Measurements from ENCODE around the gene CPA1. TPM values are rescaled to one million over a fixed set of nuclear protein-coding genes. Genes with fewer than 3 reads are reported as not detected.

CPA1 gene
- total and polyA plus RNA-seq, 7 donors: 0.18 to 4.6 (median 1.0) TPM

GRCh38 chr7:130337410-130337971 lies 42.8 kb upstream of the CPA1 start:
- TF ChIP-seq CTCF (IDR thresholded peaks at IDR 0.05): no peak
- ATAC-seq: no peak
- Histone ChIP-seq H3K27me3 (ENCODE audit: insufficient read depth in 3 of 3, low read length in 2 of 3) (no peaks in the 10 kb centered on the region), H3K27ac (no peak overlapping the region), H3K4me3 (no peak overlapping the region), H3K36me3 (ENCODE audit: insufficient read depth in 1 of 2, low read depth in 1 of 2) (no peaks in the 10 kb centered on the region), H3K4me1 (no peaks in the 10 kb centered on the region), H3K9me3 (peaks cover 8% of the 10 kb centered on the region)
- no peak for DNase-seq
- 81 to 84% (median 82%) methylated on average over 6 of the region's 6 CpGs for WGBS, 3 donors
- intact Hi-C loops (cut with DNase I): no loop called here

- Histone ChIP-seq H3K36me3 (ENCODE audit: insufficient read depth in 1 of 2, low read depth in 1 of 2) (no peaks in the 10 kb centered on the region), H3K9me3 (peaks cover 8% of the 10 kb centered on the region), H3K4me1 (no peaks in the 10 kb centered on the region), H3K27me3 (ENCODE audit: insufficient read depth in 3 of 3, low read length in 2 of 3) (no peaks in the 10 kb centered on the region), H3K27ac (no peak overlapping the region), H3K4me3 (no peak overlapping the region)
- WGBS, 3 donors: 91 to 95% (median 94%) methylated on average over 3 of the region's 3 CpGs
- intact Hi-C loops (cut with DNase I): no loop called here
- no peak for DNase-seq
- no peak for TF ChIP-seq CTCF (IDR thresholded peaks at IDR 0.05)
- no peak for ATAC-seq
Measured at GRCh38 chr7:130338233-130338632, 42.1 kb upstream of the CPA1 start.

- H3K4me1 ChIP-seq: no peaks in the 10 kb centered on the region
- no peak overlapping the region for H3K4me3 ChIP-seq
- no peak for TF ChIP-seq CTCF (IDR thresholded peaks at IDR 0.05)
- no peaks in the 10 kb centered on the region for H3K27me3 ChIP-seq (ENCODE audit: insufficient read depth in 3 of 3, low read length in 2 of 3)
- no peaks in the 10 kb centered on the region for H3K36me3 ChIP-seq (ENCODE audit: insufficient read depth in 1 of 2, low read depth in 1 of 2)
- DNase-seq (no peak), ATAC-seq (no peak)
- peaks cover 8% of the 10 kb centered on the region for H3K9me3 ChIP-seq
- intact Hi-C loops (cut with DNase I): no loop called here
- WGBS, 3 donors: 96 to 97% (median 97%) methylated on average over 4 of the region's 4 CpGs
- H3K27ac ChIP-seq: no peak overlapping the region
Measured at GRCh38 chr7:130341882-130342281, 38.4 kb upstream of the CPA1 start.

GRCh38 chr7:130342701-130343380 lies 37.5 kb upstream of the CPA1 start:
- Histone ChIP-seq H3K9me3 (peaks cover 8% of the 10 kb centered on the region), H3K4me3 (no peak overlapping the region), H3K4me1 (no peaks in the 10 kb centered on the region), H3K27ac (no peak overlapping the region), H3K36me3 (ENCODE audit: insufficient read depth in 1 of 2, low read depth in 1 of 2) (no peaks in the 10 kb centered on the region), H3K27me3 (ENCODE audit: insufficient read depth in 3 of 3, low read length in 2 of 3) (no peaks in the 10 kb centered on the region)
- 95 to 96% (median 95%) methylated on average over 3 of the region's 3 CpGs for WGBS, 3 donors
- no peak for DNase-seq
- ATAC-seq: no peak
- no peak for TF ChIP-seq CTCF (IDR thresholded peaks at IDR 0.05)
- intact Hi-C loops (cut with DNase I): no loop called here

All from psoas muscle (tissue), 8 donors.